Stimulated activated naive CD4-positive, alpha-beta T cell (primary cell): Measurements from ENCODE around the gene CFAP46.
"Not testable (repeated sequence)": the region's sequence is repeated elsewhere in the genome, so short reads cannot be mapped to it uniquely, and the experiment has no call there.

ENCODE experiments used
- DNase-seq, 6 experiments: peaks; one replicate each; lab custom pipeline; 2025; lab: John Stamatoyannopoulos, UW

Gene CFAP46

DNA sequence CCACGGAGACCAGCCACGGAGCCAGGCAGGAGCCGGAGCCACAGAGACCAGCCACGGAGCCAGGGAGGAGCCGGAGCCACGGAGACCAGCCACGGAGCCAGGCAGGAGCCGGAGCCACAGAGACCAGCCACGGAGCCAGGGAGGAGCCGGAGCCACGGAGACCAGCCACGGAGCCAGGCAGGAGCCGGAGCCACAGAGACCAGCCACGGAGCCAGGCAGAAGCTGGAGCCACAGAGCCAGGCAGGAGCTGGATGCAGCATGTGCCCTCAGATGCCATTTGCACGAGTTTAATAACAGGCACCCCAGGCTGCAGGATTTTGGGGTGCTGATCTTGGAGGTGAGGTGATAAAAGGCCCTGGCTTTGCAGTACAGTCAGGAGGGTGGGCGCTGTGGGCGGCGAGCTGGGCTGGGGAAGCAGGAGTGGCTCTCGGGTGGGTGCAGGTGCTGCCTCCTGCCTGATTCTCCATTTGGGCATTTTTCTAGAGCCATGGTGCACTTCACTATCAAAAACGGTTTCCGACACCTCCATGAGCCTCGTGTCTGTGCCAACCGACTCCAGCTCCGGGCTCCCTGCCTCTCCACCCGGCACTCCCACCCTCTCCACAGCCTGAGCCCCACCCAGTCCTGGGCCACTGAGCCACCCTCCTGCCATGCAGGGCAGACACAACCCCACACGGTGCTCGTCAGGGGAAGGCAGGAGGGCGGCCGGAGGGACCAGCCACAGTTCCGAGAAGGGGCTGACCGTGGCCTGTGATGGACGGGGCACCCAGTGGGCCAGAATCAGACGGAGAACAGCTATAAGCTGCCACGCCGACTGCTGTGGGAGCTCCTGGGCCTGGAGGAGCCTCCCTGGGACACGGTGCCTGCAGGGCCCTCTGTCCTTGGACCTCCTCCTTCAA is 115.6 kb downstream of the CFAP46 start:
- DNase-seq: no peak

GRCh38 chr10:132825783-132826523 is 116.4 kb downstream of the CFAP46 start:
- not testable (repeated sequence) for DNase-seq

GRCh38 chr10:132820056-132820455 is 122.3 kb downstream of the CFAP46 start:
- DNase-seq: no peak

GRCh38 chr10:132817701-132818211 is 124.6 kb downstream of the CFAP46 start:
- DNase-seq: no peak

- DNase-seq: no peak
These were observed 125.7 kb downstream of the CFAP46 start for GRCh38 chr10:132816718-132817117.

DNA sequence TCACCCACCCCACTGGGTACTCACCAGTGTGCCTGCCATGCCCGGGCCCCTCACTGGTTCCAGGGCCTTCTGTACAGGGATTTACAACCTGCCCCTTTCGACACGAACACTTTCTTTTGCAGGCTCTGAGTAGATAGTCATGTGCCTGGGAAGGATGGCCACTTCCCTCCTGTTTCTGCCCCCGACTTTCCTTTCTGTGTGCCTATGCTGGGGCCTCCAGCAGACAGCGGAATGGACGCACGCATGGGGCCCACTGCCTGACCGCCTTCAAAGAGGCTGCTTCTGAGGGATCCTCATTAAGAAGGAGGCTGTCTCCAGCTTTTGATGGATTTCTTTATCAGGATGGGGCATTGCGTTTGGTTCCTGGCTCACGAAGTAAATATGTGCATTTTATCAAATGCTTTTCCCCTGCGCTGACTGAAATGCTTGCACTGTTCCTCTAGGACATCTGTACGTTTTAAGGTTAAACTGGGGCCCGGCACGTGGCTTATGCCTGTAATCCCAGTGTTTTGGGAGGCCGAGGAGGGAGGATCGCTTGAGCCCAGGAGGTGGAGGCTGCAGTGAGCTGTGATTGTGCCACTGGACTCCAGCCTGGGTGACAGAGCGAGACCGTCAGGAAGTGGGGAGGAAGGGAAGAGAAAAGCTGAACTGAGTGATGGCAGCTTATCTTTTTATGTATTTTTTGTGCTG is 127.1 kb downstream of the CFAP46 start:
- no peak for DNase-seq

DNA sequence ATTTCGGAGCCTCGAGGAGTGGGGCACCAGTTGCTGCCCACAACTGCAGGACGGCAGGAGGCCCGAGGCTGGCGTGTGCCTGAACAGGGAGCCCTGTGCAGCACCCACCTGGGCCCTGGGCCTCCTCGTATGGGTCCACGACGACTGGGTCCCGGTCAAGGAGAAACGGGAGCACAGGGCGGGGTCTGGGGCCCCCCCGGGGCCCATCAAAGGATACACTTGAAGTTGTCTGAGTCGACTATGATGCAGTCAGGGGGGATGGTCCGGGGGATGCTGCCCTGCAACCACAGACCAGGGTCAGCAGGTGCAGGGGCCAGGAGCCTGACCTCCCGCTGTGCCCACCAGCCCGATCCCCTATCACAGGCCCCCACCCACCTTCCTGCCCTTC is 127.9 kb downstream of the CFAP46 start:
- no peak for DNase-seq

- DNase-seq: no peak
These were observed 128.6 kb downstream of the CFAP46 start for GRCh38 chr10:132813560-132814468.

GRCh38 chr10:132813001-132813401 is 129.4 kb downstream of the CFAP46 start:
- DNase-seq: no peak

- DNase-seq: no peak
These were observed 129.8 kb downstream of the CFAP46 start for GRCh38 chr10:132812520-132812919.

- DNase-seq: no peak
These were observed 130.4 kb downstream of the CFAP46 start for GRCh38 chr10:132811891-132812481.

- no peak for DNase-seq
These were observed 131.3 kb downstream of the CFAP46 start for GRCh38 chr10:132810807-132811700.

GRCh38 chr10:132810141-132810806 is 132.1 kb downstream of the CFAP46 start:
- DNase-seq: no peak

- no peak for DNase-seq
These were observed 132.9 kb downstream of the CFAP46 start for GRCh38 chr10:132809232-132810140.

- no peak for DNase-seq
These were observed 133.8 kb downstream of the CFAP46 start for GRCh38 chr10:132808383-132809231.

DNA sequence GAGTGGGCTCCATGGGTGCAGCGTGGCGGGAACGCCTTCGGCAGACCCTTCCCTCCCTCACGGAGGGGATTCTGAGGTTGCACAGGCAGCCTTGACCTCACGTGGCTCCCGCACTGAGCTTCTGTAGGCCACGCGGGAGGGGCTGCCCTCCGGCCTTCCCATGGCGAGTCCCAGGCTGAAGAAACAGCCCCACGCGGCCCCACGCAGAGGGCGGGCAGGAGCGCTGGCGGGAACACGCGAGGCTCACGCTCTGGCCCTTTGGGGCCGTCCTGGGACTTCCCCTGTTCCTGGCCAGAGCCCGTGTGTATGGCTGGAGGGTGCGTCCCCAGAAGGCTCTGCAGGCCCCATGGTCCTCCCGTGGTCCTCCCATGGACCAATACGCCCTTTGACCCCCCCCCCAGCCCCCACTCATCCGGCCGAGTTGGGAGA is 134.7 kb downstream of the CFAP46 start:
- no peak for DNase-seq

DNA sequence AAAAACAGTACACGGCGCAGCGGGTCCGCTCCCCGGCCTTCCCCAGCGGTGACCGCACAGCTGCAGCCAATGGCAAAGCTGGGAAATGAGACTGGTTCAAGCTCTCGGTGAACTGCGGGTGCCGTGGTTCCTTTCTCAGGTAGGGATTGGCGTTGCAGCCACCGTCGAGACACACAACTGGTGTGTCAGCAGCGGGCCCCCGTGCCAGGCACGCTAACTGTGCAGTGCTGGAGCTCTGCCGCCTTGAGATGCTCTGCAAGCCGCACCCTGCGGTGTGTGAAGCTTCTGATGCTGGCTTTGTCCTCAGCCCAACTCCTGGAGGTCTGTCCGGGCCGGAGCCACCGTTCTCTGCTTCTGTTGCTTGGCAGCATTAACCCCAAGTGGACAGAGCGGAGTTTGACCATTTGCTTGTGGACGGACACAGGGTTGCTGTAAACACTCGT is 135.8 kb downstream of the CFAP46 start:
- no peak for DNase-seq
